Neural cell (in vitro differentiated cells): ENCODE results near the gene PCLO. TPM values are rescaled to one million over a fixed set of nuclear protein-coding genes. Genes with fewer than 3 reads are reported as not detected.
A peak's percentile ranks its signal among the peaks of the same experiment; 100 is the strongest.

Source experiments
- H2AFZ ChIP-seq: fragments of 200-600, 300-800 bp; sonication (generic), shearing (Covaris generic); 2 replicates; pipeline ENCODE4 v1.6.0; 2014; ENCODE audit warnings: low read depth, mild to moderate bottlenecking, antibody characterized with exemption, low read length, moderate library complexity
- H3F3A ChIP-seq: fragments of 200-600 bp; shearing (Covaris generic); 2 replicates; pipeline ENCODE4 v1.6.1; 2016; ENCODE audit warnings: mild to moderate bottlenecking, moderate library complexity, mixed read lengths, antibody characterized with exemption, low read length; ENCODE audit not compliant: insufficient read depth, poor library complexity, severe bottlenecking
- H3K27ac ChIP-seq: fragments of 200-600, 300-800 bp; sonication (generic), shearing (Covaris generic); 2 replicates; pipeline ENCODE4 v1.5.1; 2014; ENCODE audit warnings: mild to moderate bottlenecking, low read length, moderate library complexity
- H3K27me3 ChIP-seq: fragments of 300-800, 200-600 bp; sonication (generic), shearing (Covaris generic); 2 replicates; pipeline ENCODE4 v1.6.0; 2014; ENCODE audit warnings: mild to moderate bottlenecking, low read depth, low read length, moderate library complexity; ENCODE audit not compliant: insufficient read depth
- H3K36me3 ChIP-seq: fragments of 300-800, 200-600 bp; sonication (generic), shearing (Covaris generic); 2 replicates; pipeline ENCODE4 v1.5.1; 2014; ENCODE audit warnings: mild to moderate bottlenecking, antibody characterized with exemption, low read length, moderate library complexity; ENCODE audit not compliant: insufficient read depth
- H3K4me2 ChIP-seq: fragments of 300-800, 200-600 bp; sonication (generic), shearing (Covaris generic); 2 replicates; pipeline ENCODE4 v1.6.0; 2014; ENCODE audit warnings: mild to moderate bottlenecking, low read length
- H3K4me3 ChIP-seq: fragments of 300-800, 200-600 bp; sonication (generic), shearing (Covaris generic); 2 replicates; pipeline ENCODE4 v1.5.1; 2014; ENCODE audit warnings: mild to moderate bottlenecking, low read length, moderate library complexity
- H3K79me2 ChIP-seq: fragments of 200-600 bp; shearing (Covaris generic); replicated peaks from 2 replicates; pipeline ENCODE4 v1.6.0; 2014; ENCODE audit warnings: mild to moderate bottlenecking, low read length, moderate library complexity; ENCODE audit not compliant: insufficient read depth
- H3K9ac ChIP-seq: fragments of 300-800, 200-600 bp; sonication (generic), shearing (Covaris generic); 2 replicates; pipeline ENCODE4 v1.6.1; 2016; ENCODE audit warnings: mild to moderate bottlenecking, low read length, mixed read lengths
- H3K9me2 ChIP-seq: fragments of 200-600 bp; shearing (Covaris generic); 2 replicates; pipeline ENCODE4 v1.6.1; 2016; ENCODE audit warnings: mild to moderate bottlenecking, low read length, mixed read lengths; ENCODE audit not compliant: insufficient read depth
- H3K9me3 ChIP-seq: fragments of 200-600, 300-800 bp; sonication (generic), shearing (Covaris generic); 2 replicates; pipeline ENCODE4 v1.6.1; 2016; ENCODE audit warnings: mild to moderate bottlenecking, mixed run types, low read length, moderate library complexity, mixed read lengths
- H4K20me1 ChIP-seq: fragments of 200-600 bp; shearing (Covaris generic); 2 replicates; pipeline ENCODE4 v1.6.1; 2016; ENCODE audit warnings: mild to moderate bottlenecking, mixed run types; ENCODE audit not compliant: insufficient read depth
- CTCF ChIP-seq: fragments of 450-650 bp; IDR thresholded peaks from 2 replicates; pipeline ENCODE4 v1.5.1; 2014; ENCODE audit warnings: antibody characterized with exemption, mild to moderate bottlenecking, moderate library complexity; ENCODE audit not compliant: poor library complexity, severe bottlenecking
- EP300 ChIP-seq: fragments of 450-650 bp; conservative IDR thresholded peaks from 2 replicates; pipeline ENCODE4 v1.6.1; 2014; ENCODE audit warnings: antibody characterized with exemption, mild to moderate bottlenecking, moderate library complexity; ENCODE audit not compliant: poor library complexity, severe bottlenecking
- EZH2 ChIP-seq: fragments of 200-600, 300-800 bp; shearing (Covaris generic), sonication (generic); IDR thresholded peaks from 2 replicates; pipeline ENCODE4 v1.6.1; 2014; ENCODE audit warnings: antibody characterized with exemption, low read length, borderline replicate concordance, mild to moderate bottlenecking; ENCODE audit not compliant: insufficient read depth, poor library complexity, severe bottlenecking
- MXI1 ChIP-seq: fragments of 450-650 bp; conservative IDR thresholded peaks from 2 replicates; pipeline ENCODE4 v1.6.1; 2014; ENCODE audit warnings: antibody characterized with exemption, mild to moderate bottlenecking; ENCODE audit not compliant: poor library complexity, severe bottlenecking
- POLR2AphosphoS5 ChIP-seq: IDR thresholded peaks from 2 replicates; pipeline ENCODE4 v1.6.1; 2012
- RAD21 ChIP-seq: fragments of 450-650 bp; conservative IDR thresholded peaks from 2 replicates; pipeline ENCODE4 v1.6.1; 2014; ENCODE audit warnings: antibody characterized with exemption, mild to moderate bottlenecking, moderate library complexity
- REST ChIP-seq: IDR thresholded peaks from 2 replicates; pipeline ENCODE4 v1.6.1; 2012; ENCODE audit warnings: borderline replicate concordance
- SMC3 ChIP-seq: fragments of 450-650 bp; conservative IDR thresholded peaks from 2 replicates; pipeline ENCODE4 v1.6.1; 2014; ENCODE audit warnings: antibody characterized with exemption, mild to moderate bottlenecking, moderate library complexity; ENCODE audit not compliant: poor library complexity
- TAF1 ChIP-seq: IDR thresholded peaks from 2 replicates; pipeline ENCODE4 v1.6.1; 2012; ENCODE audit warnings: low read depth
- polyA minus RNA-seq: library from RNA; depleted of rRNA, polyadenylated mRNA; stranded (reverse); fragments of >200 nt; gene quantifications from 2 replicates; pipeline ENCODE4 v1.2.3, GENCODE V29; 2014
- polyA plus RNA-seq: library from polyadenylated mRNA; depleted of rRNA; stranded (reverse); fragments of >200 nt; gene quantifications from 2 replicates; pipeline ENCODE4 v1.2.3, GENCODE V29; 2014

The PCLO gene
- polyA plus RNA-seq (25.5 and 27.4 TPM in 2 replicates), polyA minus RNA-seq (118 and 175 TPM in 2 replicates)

- peak within 1 kb of the TSS; percentile 92 for H3K4me3 ChIP-seq
- peaks cover 31% of the 10 kb centered on the region for H3K79me2 ChIP-seq
- peak within 1 kb of the TSS; percentile 77 for H3K4me2 ChIP-seq
- no peaks in the 10 kb centered on the region for H3K9me3 ChIP-seq
- no peaks in the 10 kb centered on the region for H3F3A ChIP-seq
- no peak for TF ChIP-seq EZH2
- peak; percentile 81 for TF ChIP-seq REST
- TF ChIP-seq CTCF = peak; percentile 16
- TF ChIP-seq RAD21 = peak; percentile 53
- peak; percentile 59 for TF ChIP-seq EP300
- peak; percentile 94 for TF ChIP-seq POLR2AphosphoS5
- peak; percentile 37 for TF ChIP-seq SMC3
- TF ChIP-seq MXI1 = peak; percentile 87
- peak; percentile 95 for TF ChIP-seq TAF1
- H3K9me2 ChIP-seq = no peaks in the 10 kb centered on the region
- H3K36me3 ChIP-seq = no peaks in the 10 kb centered on the region
- H3K27ac ChIP-seq = peak within 1 kb of the TSS; percentile 97
- peak within 1 kb of the TSS; percentile 97 for H3K9ac ChIP-seq
- no peaks in the 10 kb centered on the region for H4K20me1 ChIP-seq
- peak within 1 kb of the TSS; percentile 73 for H2AFZ ChIP-seq
- H3K27me3 ChIP-seq = no peaks in the 10 kb centered on the region
These were observed at the start of gene PCLO for GRCh38 chr7:83162402-83163256. Gene PCLO, minus strand, starts transcription at chr7:83162884. Its CDS starts 292 bp downstream, at chr7:83162592.

- H3K4me3 ChIP-seq = no peak overlapping the region
- no peaks in the 10 kb centered on the region for H4K20me1 ChIP-seq
- H3K27ac ChIP-seq = no peak overlapping the region
- H3K9ac ChIP-seq = no peak overlapping the region
- no peak overlapping the region for H2AFZ ChIP-seq
- H3K27me3 ChIP-seq = no peaks in the 10 kb centered on the region
- H3K9me2 ChIP-seq = no peaks in the 10 kb centered on the region
- no peaks in the 10 kb centered on the region for H3K36me3 ChIP-seq
- no peaks in the 10 kb centered on the region for H3K9me3 ChIP-seq
- H3K79me2 ChIP-seq = no peaks in the 10 kb centered on the region
- H3F3A ChIP-seq = no peaks in the 10 kb centered on the region
- TF ChIP-seq POLR2AphosphoS5 (no peak), RAD21 (no peak), CTCF (no peak), REST (no peak), MXI1 (no peak), SMC3 (no peak), TAF1 (no peak), EP300 (no peak), EZH2 (no peak)
- no peak overlapping the region for H3K4me2 ChIP-seq
These were observed 49.0 kb upstream of the PCLO start for GRCh38 chr7:83211685-83212084.
